HepG2 (cell line): Measurements from ENCODE around the gene TPBG. TPM values are rescaled to one million over a fixed set of nuclear protein-coding genes. Genes with fewer than 3 reads are reported as not detected.

ENCODE experiments used
- ATAC-seq: fragments of 200-7000 bp; cut with Tn5 transposase; 3 replicates; pipeline ENCODE4 v1.9.1; 2020; ENCODE audit warnings: mild to moderate bottlenecking, moderate library complexity
- BruUV-seq: library from RNA; stranded (reverse); fragments of 400-500 nt; replicated peaks from 2 replicates; lab custom pipeline; 2021; lab: Mats Ljungman, UMichigan
- CTCF ChIA-PET: fragments of 300-600 bp; formaldehyde crosslinking; extraction: SDS; loops from one replicate; lab custom pipeline; 2021; ENCODE audit warnings: low total read pairs, inconsistent platforms, low intra/inter-chr PET ratio; lab: Yijun Ruan, JAX
- POLR2A ChIA-PET: fragments of 350-600 bp; sonication (Branson Sonifier 250); formaldehyde crosslinking; loops from one replicate; lab custom pipeline; 2020; ENCODE audit warnings: antibody characterized with exemption, inconsistent platforms; lab: Yijun Ruan, JAX
- DNase-seq: peaks from one replicate; pipeline ENCODE4 v3.0.0-alpha.2; 2015; ENCODE audit warnings: low spot score
- FAIRE-seq: peaks from 3 replicates; lab custom pipeline; 2011; peaks lifted over from hg19 to GRCh38; lab: Jason Lieb, UNC
- H2AFZ ChIP-seq: one replicate; pipeline ENCODE4 v1.6.1; 2011; ENCODE audit warnings: low read length, inconsistent platforms
- H3K27ac ChIP-seq: fragments of 300-600 bp; 3 replicates; pipeline ENCODE4 v1.8.0; 2011; ENCODE audit warnings: mixed run types, mild to moderate bottlenecking, mixed read lengths, low read length, inconsistent platforms; ENCODE audit not compliant: insufficient read depth; ENCODE audit errors: extremely low read length
- H3K27me3 ChIP-seq, 2 experiments: fragments of 200-600 bp in 1 of 2; 2 replicates in 1 of 2; 3 replicates in 1 of 2; pipeline versions ENCODE4 v1.6.0 to v1.8.0; 2011; ENCODE audit warnings: low read length in 2 of 2, mild to moderate bottlenecking in 2 of 2, moderate library complexity in 2 of 2, inconsistent platforms in 1 of 2; ENCODE audit not compliant: insufficient read depth in 2 of 2, control insufficient read depth in 1 of 2
- H3K36me3 ChIP-seq, 2 experiments: fragments of 200-600 bp in 1 of 2; replicated peaks in 1 of 2; 2 replicates in 1 of 2; 3 replicates in 1 of 2; pipeline versions ENCODE4 v1.5.1 to v1.8.0; 2011; ENCODE audit warnings: low read length in 2 of 2, inconsistent platforms in 1 of 2; ENCODE audit not compliant: insufficient read depth in 2 of 2, control insufficient read depth in 1 of 2
- H3K4me1 ChIP-seq: 2 replicates; pipeline ENCODE4 v1.5.1; 2012; ENCODE audit warnings: low read length, inconsistent platforms; ENCODE audit not compliant: insufficient read depth
- H3K4me2 ChIP-seq: 2 replicates; pipeline ENCODE4 v1.6.0; 2011; ENCODE audit warnings: low read depth, low read length, inconsistent platforms
- H3K4me3 ChIP-seq, 3 experiments: fragments of 200-600 bp in 1 of 3; sonication (generic), shearing (Covaris generic) in 1 of 3; replicated peaks in 1 of 3; 2 replicates each; pipeline ENCODE4 v1.5.1; 2011 to 2016; ENCODE audit warnings: low read length in 3 of 3, inconsistent platforms in 2 of 3, low read depth in 2 of 3, mild to moderate bottlenecking in 2 of 3, control low read depth in 1 of 3, mixed read lengths in 1 of 3; ENCODE audit not compliant: insufficient read depth in 1 of 3
- H3K79me2 ChIP-seq: one replicate; pipeline ENCODE4 v1.6.1; 2011; ENCODE audit warnings: low read length, inconsistent platforms; ENCODE audit not compliant: insufficient read depth
- H3K9ac ChIP-seq: 2 replicates; pipeline ENCODE4 v1.6.0; 2011; ENCODE audit warnings: mild to moderate bottlenecking, low read depth, low read length, inconsistent platforms; ENCODE audit not compliant: insufficient read depth
- H3K9me3 ChIP-seq: 2 replicates; pipeline ENCODE4 v1.5.1; 2012; ENCODE audit warnings: mild to moderate bottlenecking, low read length
- H4K20me1 ChIP-seq: 2 replicates; pipeline ENCODE4 v1.6.0; 2011; ENCODE audit warnings: inconsistent platforms, mild to moderate bottlenecking, low read length, moderate library complexity; ENCODE audit not compliant: insufficient read depth
- ARNT2 ChIP-seq: sonication (generic); formaldehyde crosslinking; IDR thresholded peaks from 2 replicates; pipeline ENCODE4 v1.8.0; 2022; ENCODE audit warnings: mild to moderate bottlenecking, low read depth, missing genetic modification reagents, moderate library complexity
- DR1 ChIP-seq: sonication (generic); formaldehyde crosslinking; IDR thresholded peaks from 2 replicates; pipeline ENCODE4 v1.8.0; 2021; ENCODE audit warnings: mild to moderate bottlenecking, missing genetic modification reagents, inconsistent platforms
- HDAC2 ChIP-seq: sonication (generic); formaldehyde crosslinking; IDR thresholded peaks from 2 replicates; pipeline ENCODE4 v1.4.0; 2020; ENCODE audit warnings: missing genetic modification reagents
- KLF16 ChIP-seq, 2 experiments: sonication (generic) in 1 of 2; formaldehyde crosslinking in 1 of 2; IDR thresholded peaks; 2 replicates each; pipeline versions ENCODE4 v1.6.1 to v1.8.0; 2016 to 2023; ENCODE audit warnings: missing genetic modification reagents in 2 of 2, missing compliant biosample characterization in 1 of 2
- KMT2B ChIP-seq: IDR thresholded peaks from 2 replicates; pipeline ENCODE4 v1.6.1; 2016; ENCODE audit warnings: missing genetic modification reagents, missing compliant biosample characterization
- MIER3 ChIP-seq: IDR thresholded peaks from 2 replicates; pipeline ENCODE4 v1.6.1; 2016; ENCODE audit warnings: missing compliant biosample characterization, borderline replicate concordance
- SMAD1 ChIP-seq: sonication (generic); formaldehyde crosslinking; IDR thresholded peaks from 2 replicates; pipeline ENCODE4 v1.4.0; 2020; ENCODE audit warnings: missing genetic modification reagents, low read depth, mild to moderate bottlenecking, borderline replicate concordance
- WIZ ChIP-seq: sonication (generic); formaldehyde crosslinking; IDR thresholded peaks from 2 replicates; pipeline ENCODE4 v1.5.1; 2020; ENCODE audit warnings: mild to moderate bottlenecking, missing genetic modification reagents
- ZNF235 ChIP-seq: sonication (generic); formaldehyde crosslinking; IDR thresholded peaks from 2 replicates; pipeline ENCODE4 v1.8.1; 2023; ENCODE audit warnings: mild to moderate bottlenecking, missing genetic modification reagents, borderline replicate concordance
- ZNF292 ChIP-seq: sonication (generic); formaldehyde crosslinking; IDR thresholded peaks from 2 replicates; pipeline ENCODE4 v1.8.1; 2022; ENCODE audit warnings: mild to moderate bottlenecking, low read depth, missing genetic modification reagents, borderline replicate concordance
- ZNF441 ChIP-seq: sonication (generic); formaldehyde crosslinking; IDR thresholded peaks from 2 replicates; pipeline ENCODE4 v1.7.0; 2021; ENCODE audit warnings: missing genetic modification reagents, borderline replicate concordance
- ZNF567 ChIP-seq: sonication (generic); formaldehyde crosslinking; IDR thresholded peaks from 2 replicates; pipeline ENCODE4 v1.8.1; 2023; ENCODE audit warnings: mild to moderate bottlenecking, missing genetic modification reagents, borderline replicate concordance
- ZNF816 ChIP-seq: sonication (generic); formaldehyde crosslinking; IDR thresholded peaks from 2 replicates; pipeline ENCODE4 v1.8.0; 2022; ENCODE audit warnings: missing genetic modification reagents, mild to moderate bottlenecking, borderline replicate concordance
- in situ Hi-C: cut with HindIII; loops from 2 replicates; pipeline ENCODE4 v1.10.0; 2017; ENCODE audit warnings: low pct_unique_long_range_greater_than_20kb; ENCODE audit not compliant: extremely low pct_ligation_motif_present
- intact Hi-C: fragments of 100-400 bp; cut with micrococcal nuclease; formaldehyde crosslinking; loops from one replicate; pipeline ENCODE4 v1.10.0; 2022; ENCODE audit not compliant: unreplicated experiment
- polyA plus RNA-seq, 8 experiments: library from polyadenylated mRNA; depleted of rRNA in 3 of 8; stranded (reverse) in 7 of 8; unstranded in 1 of 8; fragments of >200 nt; fragmentation: Illumina TruSeq in 4 of 8; extraction: Trizol in 4 of 8; gene quantifications; 2 replicates each; pipeline versions ENCODE4 v1.2.1 to v1.2.3, GENCODE V29; 2011 to 2016; ENCODE audit warnings: low read depth in 4 of 8, missing spikeins in 1 of 8, mixed read lengths in 1 of 8; ENCODE audit not compliant: insufficient read depth in 1 of 8
- total RNA-seq, 5 experiments: library from RNA; depleted of rRNA; stranded (reverse); fragments of >200 nt; fragmentation: Illumina TruSeq; extraction: Trizol; gene quantifications; 2 replicates each; pipeline ENCODE4 v1.2.3, GENCODE V29; 2016; ENCODE audit warnings: low read depth in 1 of 5
- TF ChIP-seq, protein P1 (sequence below): sonication (generic); formaldehyde crosslinking; IDR thresholded peaks from 2 replicates; pipeline ENCODE4 v1.8.0; 2022; ENCODE audit warnings: missing genetic modification reagents, low read depth, mild to moderate bottlenecking, borderline replicate concordance
- TF ChIP-seq, protein P2 (sequence below): sonication (generic); formaldehyde crosslinking; IDR thresholded peaks from 2 replicates; pipeline ENCODE4 v1.5.1; 2020; ENCODE audit warnings: mild to moderate bottlenecking, missing genetic modification reagents, borderline replicate concordance

Gene TPBG
- total and polyA plus RNA-seq, 2 of the 13 experiments (the other 11 are each of a cell fraction or from before 2014, with no cell fraction given) = 0.73 to 0.75 TPM

DNA sequence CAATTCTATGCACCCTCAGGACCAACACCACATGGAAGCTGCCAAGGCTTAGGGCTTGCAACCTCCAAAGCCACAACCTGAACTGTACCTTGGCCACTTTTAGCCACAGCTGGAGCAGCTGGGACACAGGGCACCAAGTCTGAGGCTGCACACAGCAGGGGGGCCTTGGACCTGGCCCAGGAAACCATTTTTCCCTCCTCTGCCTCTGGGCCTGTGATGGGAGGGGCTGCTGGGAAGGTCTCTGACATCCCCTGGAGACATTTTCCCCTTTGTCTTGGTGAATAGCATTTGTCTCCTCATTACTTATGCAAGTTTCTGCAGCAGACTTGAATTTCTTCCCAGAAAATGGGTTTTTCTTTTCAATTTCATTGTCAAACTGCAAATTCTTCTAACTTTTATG, 13.0 kb downstream of the TPBG start:
- ATAC-seq (no peak), FAIRE-seq (no peak), DNase-seq (no peak)
- intact Hi-C loops = no loop called here
- Histone ChIP-seq H3K4me1 (no peaks in the 10 kb centered on the region), H3K27ac (no peak overlapping the region), H4K20me1 (no peaks in the 10 kb centered on the region), H3K79me2 (no peaks in the 10 kb centered on the region), H3K4me2 (no peak overlapping the region), H3K36me3 (no peaks in the 10 kb centered on the region), H3K9ac (no peak overlapping the region), H3K9me3 (no peaks in the 10 kb centered on the region), H2AFZ (no peak overlapping the region), H3K4me3 (no peak overlapping the region), H3K27me3 (no peaks in the 10 kb centered on the region; a peak in 1 of 5 replicates)
- BruUV-seq = no TSS peak
- TF ChIP-seq HDAC2 (no peak), WIZ (CRISPR knock-in tag) (no peak), ZNF292 (CRISPR knock-in tag) (no peak), MIER3 (no peak), KMT2B (no peak), ZNF235 (CRISPR knock-in tag) (no peak), KLF16 (CRISPR knock-in tag; IDR thresholded peaks at IDR 0.05) (no peak), ZNF567 (CRISPR knock-in tag) (no peak), ARNT2 (CRISPR knock-in tag) (no peak), DR1 (CRISPR knock-in tag) (no peak), SMAD1 (no peak), ZNF441 (CRISPR knock-in tag) (no peak), ZNF816 (CRISPR knock-in tag) (no peak)
- TF ChIP-seq, protein P1, sequence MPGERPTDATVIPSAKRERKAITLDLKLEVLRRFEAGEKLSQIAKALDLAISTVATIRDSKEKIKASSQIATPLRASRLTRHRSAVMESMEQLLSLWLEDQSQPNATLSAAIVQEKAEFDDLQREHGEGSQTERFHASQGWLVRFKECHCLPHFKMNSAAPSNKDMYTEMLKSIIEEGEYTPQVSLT (CRISPR knock-in tag) = no peak
- TF ChIP-seq, protein P2, sequence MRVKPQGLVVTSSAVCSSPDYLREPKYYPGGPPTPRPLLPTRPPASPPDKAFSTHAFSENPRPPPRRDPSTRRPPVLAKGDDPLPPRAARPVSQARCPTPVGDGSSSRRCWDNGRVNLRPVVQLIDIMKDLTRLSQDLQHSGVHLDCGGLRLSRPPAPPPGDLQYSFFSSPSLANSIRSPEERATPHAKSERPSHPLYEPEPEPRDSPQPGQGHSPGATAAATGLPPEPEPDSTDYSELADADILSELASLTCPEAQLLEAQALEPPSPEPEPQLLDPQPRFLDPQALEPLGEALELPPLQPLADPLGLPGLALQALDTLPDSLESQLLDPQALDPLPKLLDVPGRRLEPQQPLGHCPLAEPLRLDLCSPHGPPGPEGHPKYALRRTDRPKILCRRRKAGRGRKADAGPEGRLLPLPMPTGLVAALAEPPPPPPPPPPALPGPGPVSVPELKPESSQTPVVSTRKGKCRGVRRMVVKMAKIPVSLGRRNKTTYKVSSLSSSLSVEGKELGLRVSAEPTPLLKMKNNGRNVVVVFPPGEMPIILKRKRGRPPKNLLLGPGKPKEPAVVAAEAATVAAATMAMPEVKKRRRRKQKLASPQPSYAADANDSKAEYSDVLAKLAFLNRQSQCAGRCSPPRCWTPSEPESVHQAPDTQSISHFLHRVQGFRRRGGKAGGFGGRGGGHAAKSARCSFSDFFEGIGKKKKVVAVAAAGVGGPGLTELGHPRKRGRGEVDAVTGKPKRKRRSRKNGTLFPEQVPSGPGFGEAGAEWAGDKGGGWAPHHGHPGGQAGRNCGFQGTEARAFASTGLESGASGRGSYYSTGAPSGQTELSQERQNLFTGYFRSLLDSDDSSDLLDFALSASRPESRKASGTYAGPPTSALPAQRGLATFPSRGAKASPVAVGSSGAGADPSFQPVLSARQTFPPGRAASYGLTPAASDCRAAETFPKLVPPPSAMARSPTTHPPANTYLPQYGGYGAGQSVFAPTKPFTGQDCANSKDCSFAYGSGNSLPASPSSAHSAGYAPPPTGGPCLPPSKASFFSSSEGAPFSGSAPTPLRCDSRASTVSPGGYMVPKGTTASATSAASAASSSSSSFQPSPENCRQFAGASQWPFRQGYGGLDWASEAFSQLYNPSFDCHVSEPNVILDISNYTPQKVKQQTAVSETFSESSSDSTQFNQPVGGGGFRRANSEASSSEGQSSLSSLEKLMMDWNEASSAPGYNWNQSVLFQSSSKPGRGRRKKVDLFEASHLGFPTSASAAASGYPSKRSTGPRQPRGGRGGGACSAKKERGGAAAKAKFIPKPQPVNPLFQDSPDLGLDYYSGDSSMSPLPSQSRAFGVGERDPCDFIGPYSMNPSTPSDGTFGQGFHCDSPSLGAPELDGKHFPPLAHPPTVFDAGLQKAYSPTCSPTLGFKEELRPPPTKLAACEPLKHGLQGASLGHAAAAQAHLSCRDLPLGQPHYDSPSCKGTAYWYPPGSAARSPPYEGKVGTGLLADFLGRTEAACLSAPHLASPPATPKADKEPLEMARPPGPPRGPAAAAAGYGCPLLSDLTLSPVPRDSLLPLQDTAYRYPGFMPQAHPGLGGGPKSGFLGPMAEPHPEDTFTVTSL (CRISPR knock-in tag) = no peak
- ChIA-PET POLR2A (no interaction called here), CTCF (no interaction called here)
- in situ Hi-C loops = no loop called here
